NCI-H524 (cell line): ENCODE measurements around the gene ABHD16A.

Source experiments
- DNase-seq, 2 experiments: peaks; one replicate each; lab custom pipeline; 2025; lab: John Stamatoyannopoulos, UW

ABHD16A gene

GRCh38 chr6:31639449-31639861, 63.7 kb downstream of the ABHD16A start:
- DNase-seq: no peak

- DNase-seq: no peak
Observed at GRCh38 chr6:31639043-31639442, 64.1 kb downstream of the ABHD16A start.
